GM18951 (cell line): ENCODE data around the gene SDK1.

Source experiments
- POLR2A ChIP-seq: IDR thresholded peaks from 4 replicates; pipeline ENCODE4 v1.6.1; 2011; ENCODE audit warnings: mild to moderate bottlenecking; ENCODE audit not compliant: insufficient read length, insufficient read depth; ENCODE audit errors: extremely low read depth
- in situ Hi-C: fragments of 300-500 bp; cut with MboI; formaldehyde crosslinking; loops from one replicate; pipeline ENCODE4 v1.12.0; 2022; ENCODE audit warnings: low sequenced_read_pairs, mixed read lengths, inconsistent platforms; ENCODE audit not compliant: unreplicated experiment

Gene SDK1

DNA sequence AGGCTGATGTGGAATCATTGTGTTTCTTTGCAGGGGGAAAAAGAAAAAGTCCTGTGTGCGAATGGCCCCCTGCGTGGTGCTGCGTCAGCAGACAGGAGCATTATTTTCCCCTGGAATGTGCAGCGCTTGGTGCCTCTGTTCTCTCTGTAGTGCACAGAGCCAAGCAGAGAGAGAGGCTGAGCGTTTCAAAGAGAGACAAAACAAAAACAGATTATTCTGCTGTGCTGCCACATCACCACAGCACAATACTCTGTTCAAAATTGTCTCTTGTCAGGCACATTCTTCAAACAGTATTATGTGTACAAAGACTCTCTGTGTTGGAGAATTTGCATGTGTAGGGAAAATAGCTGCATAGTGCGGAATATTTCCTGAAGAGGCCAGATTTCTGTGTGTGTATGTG is 609.0 kb downstream of the SDK1 start:
- in situ Hi-C loops: no loop called here
- no peak for TF ChIP-seq POLR2A

- in situ Hi-C loops: no loop called here
- TF ChIP-seq POLR2A: no peak
Observed at GRCh38 chr7:3911685-3912084, 610.6 kb downstream of the SDK1 start.

DNA sequence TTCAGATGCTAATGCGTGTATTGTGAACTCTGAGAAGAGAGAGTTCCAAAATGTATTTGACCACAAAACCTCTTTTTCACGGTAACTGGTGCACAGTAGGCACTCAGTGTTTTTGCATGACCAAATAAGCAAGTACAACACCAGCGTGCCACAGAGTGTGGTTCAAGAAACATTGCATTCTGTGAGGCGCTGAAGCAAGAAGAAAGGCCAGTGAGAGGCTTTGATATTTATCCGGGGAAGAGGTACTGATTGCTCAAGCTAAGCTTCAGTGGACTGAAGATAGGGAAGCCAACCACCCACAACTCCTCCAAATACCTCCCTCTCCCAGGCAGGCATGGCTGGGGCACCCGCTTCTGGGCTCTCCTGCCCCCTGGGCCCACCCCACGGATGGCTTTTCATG is 611.2 kb downstream of the SDK1 start:
- TF ChIP-seq POLR2A: no peak
- in situ Hi-C loops: no loop called here

GRCh38 chr7:3914051-3914775 is 613.2 kb downstream of the SDK1 start:
- TF ChIP-seq POLR2A: no peak
- in situ Hi-C loops: no loop called here

GRCh38 chr7:3915337-3915878 is 614.4 kb downstream of the SDK1 start:
- in situ Hi-C loops: no loop called here
- TF ChIP-seq POLR2A: no peak

DNA sequence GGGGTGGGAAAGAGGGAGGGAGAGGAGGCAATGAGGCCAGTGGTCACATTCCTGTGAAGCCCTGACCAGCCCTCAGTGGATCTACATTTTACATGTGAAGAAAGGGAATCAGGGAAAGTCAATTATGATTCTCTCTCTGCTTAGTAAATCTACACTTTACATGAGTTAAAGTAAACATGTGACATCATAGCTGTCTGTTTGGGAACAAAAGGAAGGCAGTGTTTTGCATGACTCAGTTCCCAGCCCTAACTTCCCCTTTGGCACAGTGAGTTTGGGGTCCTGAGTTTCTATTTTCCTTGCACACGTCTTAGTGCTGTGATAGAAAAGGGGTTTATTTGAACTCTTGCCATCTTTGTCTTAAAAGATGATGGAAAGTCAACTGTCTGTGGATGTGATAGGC is 615.1 kb downstream of the SDK1 start:
- no peak for TF ChIP-seq POLR2A
- in situ Hi-C loops: no loop called here

DNA sequence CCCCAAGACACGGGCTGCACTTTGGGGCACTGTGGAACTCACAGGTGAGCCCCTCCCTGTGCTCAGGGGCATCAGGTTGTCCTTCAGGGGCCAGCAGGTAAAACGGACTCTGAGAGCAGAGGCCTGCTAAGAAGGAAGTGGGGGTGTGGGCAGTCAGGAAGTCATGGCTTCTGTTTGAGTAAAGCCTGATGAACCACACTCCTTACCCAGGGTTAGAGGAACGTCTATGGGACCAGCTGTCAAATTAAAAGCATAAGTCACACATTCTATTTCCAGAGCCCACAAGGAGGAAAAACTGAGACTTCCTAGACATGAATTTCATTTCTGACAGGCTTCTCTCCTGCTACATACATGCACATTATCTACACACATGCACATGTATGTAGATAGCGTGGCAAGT is 616.4 kb downstream of the SDK1 start:
- TF ChIP-seq POLR2A: no peak
- in situ Hi-C loops: no loop called here

DNA sequence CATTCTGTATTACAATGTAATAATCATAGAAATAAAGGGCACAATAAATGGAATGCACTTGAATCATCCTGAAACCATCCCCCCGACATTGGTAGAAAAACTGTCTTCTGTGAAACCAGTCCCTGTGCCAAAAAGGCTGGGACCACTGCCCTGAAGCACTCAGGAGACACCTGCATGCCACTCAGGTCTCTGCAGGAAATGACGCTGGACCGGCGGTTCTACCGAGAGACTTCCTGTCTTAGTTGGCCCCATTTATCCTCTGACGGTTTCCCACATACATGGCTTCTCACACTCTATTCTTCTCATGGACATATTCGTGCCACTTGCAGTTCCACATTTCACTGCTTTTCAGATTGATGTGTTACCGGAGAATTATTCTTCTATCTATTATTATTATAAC is 617.5 kb downstream of the SDK1 start:
- TF ChIP-seq POLR2A: no peak
- in situ Hi-C loops: no loop called here

GRCh38 chr7:3922175-3922635 is 621.2 kb downstream of the SDK1 start:
- in situ Hi-C loops: no loop called here
- no peak for TF ChIP-seq POLR2A

DNA sequence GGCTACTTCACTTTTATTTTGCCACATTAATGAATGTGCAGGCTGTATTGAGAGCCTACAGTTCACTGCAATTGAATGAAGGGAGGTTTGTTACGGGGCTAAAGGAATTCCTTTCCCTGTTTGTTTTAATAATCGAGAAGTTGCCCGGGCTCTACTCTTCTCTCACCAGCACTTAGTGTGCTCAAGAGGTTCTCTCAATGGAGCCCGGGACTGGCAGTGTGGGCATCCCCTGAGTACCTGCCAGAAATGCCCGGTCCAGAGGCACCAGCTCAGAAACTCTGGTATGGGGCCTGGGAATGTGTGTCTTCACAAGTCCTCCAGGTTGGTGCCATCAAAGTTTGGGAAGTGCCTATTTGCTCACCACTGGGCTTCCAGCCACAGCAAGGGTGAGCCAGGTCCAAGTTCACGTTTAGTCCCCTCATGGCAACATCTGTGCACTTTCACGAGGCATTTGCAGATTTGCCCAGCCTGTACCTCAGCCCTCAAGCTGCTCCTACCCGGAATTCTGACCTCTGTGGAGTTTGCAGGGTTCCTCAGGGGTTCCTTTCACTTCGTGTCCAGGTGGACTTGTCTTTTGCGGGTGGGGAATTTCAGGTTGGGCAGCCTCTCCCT is 622.4 kb downstream of the SDK1 start:
- TF ChIP-seq POLR2A: no peak
- in situ Hi-C loops: no loop called here

DNA sequence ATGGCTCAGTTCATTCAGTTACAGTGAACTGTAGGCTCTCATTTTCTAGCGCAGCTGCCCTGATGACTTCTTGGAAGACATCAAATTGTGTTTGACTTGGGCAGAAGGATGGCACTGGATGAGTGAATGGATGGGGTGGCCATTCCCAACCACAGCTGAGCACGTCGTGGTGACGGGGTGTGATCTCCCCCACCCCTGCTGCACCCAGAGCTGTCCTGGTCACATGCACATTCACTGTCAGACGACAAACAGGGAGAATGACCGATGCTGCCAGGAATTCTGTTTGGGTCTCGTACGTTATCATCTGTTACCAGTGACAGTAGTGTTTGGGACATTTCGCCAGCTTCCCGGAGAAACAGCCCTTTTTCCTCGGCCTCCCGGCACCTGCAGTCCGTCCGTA is 623.2 kb downstream of the SDK1 start:
- in situ Hi-C loops: no loop called here
- TF ChIP-seq POLR2A: no peak

DNA sequence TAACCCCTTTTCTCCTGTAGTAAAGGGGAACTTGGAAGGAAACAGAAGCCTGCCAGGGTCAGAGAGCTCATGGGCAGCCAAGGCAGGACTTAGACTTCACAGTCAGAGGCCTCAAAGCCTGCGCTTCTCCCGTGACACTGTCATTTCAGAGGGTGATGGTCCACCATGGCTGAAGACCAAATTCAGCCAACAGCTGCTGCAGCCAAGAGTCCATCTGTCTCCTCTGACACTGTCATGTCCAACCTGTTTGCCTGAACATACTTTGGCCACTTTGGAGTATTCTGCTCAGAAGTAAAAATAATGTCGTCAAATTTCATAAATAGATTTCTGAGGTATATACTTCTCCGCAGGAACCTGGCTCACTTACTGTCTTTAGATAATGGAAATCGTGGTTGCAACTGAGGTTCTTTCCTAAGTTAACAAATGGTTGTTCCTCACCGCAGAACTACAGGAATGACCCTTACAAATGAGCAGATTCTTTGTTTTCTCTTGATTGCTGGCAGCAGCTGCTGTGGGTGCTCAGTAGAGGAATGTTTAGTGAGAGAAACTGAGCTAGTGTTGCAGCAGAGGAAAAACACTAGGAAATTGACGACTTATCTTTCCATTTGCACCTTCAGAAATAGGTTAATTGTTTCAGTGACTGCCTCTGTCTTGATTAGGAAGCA is 626.5 kb downstream of the SDK1 start:
- in situ Hi-C loops: no loop called here

DNA sequence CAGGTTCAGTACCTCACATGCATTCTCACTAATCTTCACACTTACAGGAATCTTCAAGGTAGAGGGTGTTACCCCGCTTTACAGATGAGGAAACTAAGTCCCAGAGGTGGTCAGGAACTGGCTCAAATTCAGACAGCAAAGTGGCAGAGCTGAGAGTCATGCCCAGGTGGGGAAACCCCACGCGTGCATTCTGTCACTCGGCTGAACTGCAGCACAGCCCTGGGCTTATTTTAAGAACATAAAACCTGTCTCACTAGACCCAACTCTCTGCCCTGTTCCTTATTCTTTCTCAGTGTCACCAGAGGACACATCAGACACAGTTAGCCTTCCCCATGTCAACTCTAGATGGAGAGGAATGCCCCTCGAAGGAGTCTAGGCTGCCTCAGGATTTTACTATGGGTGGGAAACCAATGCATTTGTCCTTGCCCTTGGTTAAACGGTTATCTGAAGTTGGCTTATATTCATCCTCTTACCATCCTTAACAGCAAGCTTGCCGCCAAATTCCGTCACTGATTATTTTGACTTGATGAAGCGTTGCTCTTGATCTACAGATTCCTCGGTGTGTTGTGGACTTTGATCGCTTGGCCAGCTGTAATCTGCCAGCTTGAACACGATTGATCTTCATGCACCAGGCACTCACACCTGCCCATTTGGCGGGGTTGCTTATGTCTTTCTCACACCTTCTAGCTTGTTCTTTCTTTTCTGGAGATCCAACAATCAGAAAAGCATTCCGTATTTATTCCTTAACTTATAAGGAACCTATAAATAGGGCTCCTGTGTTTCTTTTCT is 627.9 kb downstream of the SDK1 start:
- no peak for TF ChIP-seq POLR2A
- in situ Hi-C loops: no loop called here

More for the DNA sequence above, 626.5 kb downstream of the SDK1 start:
- TF ChIP-seq POLR2A: no peak
